Femur (tissue), 1 donor: ENCODE measurements around the gene DTNBP1.
"Not testable (repeated sequence)": the region's sequence is repeated elsewhere in the genome, so short reads cannot be mapped to it uniquely, and the experiment has no call there.

Experiments
- DNase-seq: peaks from one replicate; pipeline ENCODE4 v3.0.0-alpha.2; 2017

Gene DTNBP1

GRCh38 chr6:15662326-15663129, at the start of gene DTNBP1:
Gene DTNBP1 (minus strand): TSS chr6:15663028. CDS start chr6:15662869, 159 bp downstream.
- peak; percentile 91 for DNase-seq

- no peak for DNase-seq
Measured at GRCh38 chr6:15709651-15710269, 46.9 kb upstream of the DTNBP1 start.

- DNase-seq = no peak
Measured at GRCh38 chr6:15708231-15708630, 45.4 kb upstream of the DTNBP1 start.

GRCh38 chr6:15705981-15706380, 43.2 kb upstream of the DTNBP1 start:
- no peak for DNase-seq

- DNase-seq = no peak
Measured at GRCh38 chr6:15698471-15698870, 35.6 kb upstream of the DTNBP1 start.

GRCh38 chr6:15697895-15698294, 35.1 kb upstream of the DTNBP1 start:
- DNase-seq = no peak

- DNase-seq = peak; percentile 92
Measured at GRCh38 chr6:15691250-15691869, 28.5 kb upstream of the DTNBP1 start.

- no peak for DNase-seq
Measured at GRCh38 chr6:15690510-15690909, 27.7 kb upstream of the DTNBP1 start.

GRCh38 chr6:15689586-15690482, 27.0 kb upstream of the DTNBP1 start:
- no peak for DNase-seq

GRCh38 chr6:15685619-15686018, 22.8 kb upstream of the DTNBP1 start:
- no peak for DNase-seq

- DNase-seq = no peak
Measured at GRCh38 chr6:15682965-15683822, 20.4 kb upstream of the DTNBP1 start.

- DNase-seq = no peak
Measured at GRCh38 chr6:15681946-15682345, 19.1 kb upstream of the DTNBP1 start.

- no peak for DNase-seq
Measured at GRCh38 chr6:15678514-15678913, 15.7 kb upstream of the DTNBP1 start.

- DNase-seq = no peak
Measured at GRCh38 chr6:15677822-15678221, 15.0 kb upstream of the DTNBP1 start.

- DNase-seq = no peak
Measured at GRCh38 chr6:15675536-15676220, 12.8 kb upstream of the DTNBP1 start.

GRCh38 chr6:15674690-15675386, 12.0 kb upstream of the DTNBP1 start:
- DNase-seq = no peak

- DNase-seq = no peak
Measured at GRCh38 chr6:15673666-15674065, 10.8 kb upstream of the DTNBP1 start.

- no peak for DNase-seq
Measured at GRCh38 chr6:15672818-15673217, 10.0 kb upstream of the DTNBP1 start.

GRCh38 chr6:15672291-15672690, 9.5 kb upstream of the DTNBP1 start:
- DNase-seq = no peak

- no peak for DNase-seq
Measured at GRCh38 chr6:15668918-15669317, 6.1 kb upstream of the DTNBP1 start.

- DNase-seq = not testable (repeated sequence)
Measured at GRCh38 chr6:15666896-15667295, 4.1 kb upstream of the DTNBP1 start.
